PC-3 (cell line): Measurements from ENCODE around the gene SLC26A8. TPM values are rescaled to one million over a fixed set of nuclear protein-coding genes. Genes with fewer than 3 reads are reported as not detected.
"Not testable (repeated sequence)": the region's sequence is repeated elsewhere in the genome, so short reads cannot be mapped to it uniquely, and the experiment has no call there.

Experiments used
- ATAC-seq: fragments of 200-7000 bp; cut with Tn5 transposase; 2 replicates; pipeline ENCODE4 v1.9.1; 2020; ENCODE audit warnings: mild to moderate bottlenecking, moderate library complexity
- BruUV-seq: library from RNA; stranded (reverse); fragments of 400-500 nt; replicated peaks from 2 replicates; lab custom pipeline; 2021; lab: Mats Ljungman, UMichigan
- CTCF ChIA-PET: fragments of 300-600 bp; sonication (Branson Sonifier 250); formaldehyde crosslinking; loops from one replicate; lab custom pipeline; 2022; ENCODE audit warnings: antibody characterized with exemption; lab: Charles Lee
- POLR2A ChIA-PET: fragments of 300-600 bp; sonication (Branson Sonifier 250); formaldehyde crosslinking; loops from one replicate; lab custom pipeline; 2022; ENCODE audit warnings: antibody characterized with exemption; ENCODE audit not compliant: unreplicated experiment; lab: Charles Lee
- DNase-seq: peaks from one replicate; pipeline ENCODE4 v3.0.0-alpha.2; 2015
- H2AFZ ChIP-seq: fragments of 300-600 bp; sonication (generic); 2 replicates; pipeline ENCODE4 v1.6.0; 2016; ENCODE audit warnings: antibody characterized with exemption, low read length
- H3F3A ChIP-seq: fragments of 300-600 bp; sonication (generic); one replicate; pipeline ENCODE4 v1.6.0; 2017; ENCODE audit warnings: antibody characterized with exemption, low read length, control low read depth, mild to moderate bottlenecking; ENCODE audit not compliant: unreplicated experiment
- H3K27ac ChIP-seq: fragments of 300-600 bp; sonication (generic); 2 replicates; pipeline ENCODE4 v1.5.1; 2016; ENCODE audit warnings: mild to moderate bottlenecking, low read length
- H3K27me3 ChIP-seq: fragments of 300-600 bp; sonication (generic); 2 replicates; pipeline ENCODE4 v1.6.1; 2016; ENCODE audit warnings: low read length, mixed read lengths
- H3K36me3 ChIP-seq: fragments of 300-600 bp; sonication (generic); 2 replicates; pipeline ENCODE4 v1.6.1; 2016; ENCODE audit warnings: low read depth, mixed run types, low read length, mixed read lengths
- H3K4me1 ChIP-seq: fragments of 300-600 bp; sonication (generic); 2 replicates; pipeline ENCODE4 v1.5.1; 2016; ENCODE audit warnings: low read length; ENCODE audit not compliant: insufficient read depth
- H3K4me2 ChIP-seq: fragments of 300-600 bp; sonication (generic); 2 replicates; pipeline ENCODE4 v1.6.0; 2016; ENCODE audit warnings: low read length
- H3K4me3 ChIP-seq: fragments of 300-600 bp; sonication (generic); 2 replicates; pipeline ENCODE4 v1.5.1; 2016; ENCODE audit warnings: mild to moderate bottlenecking, low read length, mixed read lengths
- H3K79me2 ChIP-seq: fragments of 300-600 bp; sonication (generic); 2 replicates; pipeline ENCODE4 v1.6.1; 2017; ENCODE audit warnings: low read length, mixed read lengths
- H3K9ac ChIP-seq: fragments of 300-600 bp; sonication (generic); 2 replicates; pipeline ENCODE4 v1.6.0; 2016; ENCODE audit warnings: mild to moderate bottlenecking, low read length
- H3K9me2 ChIP-seq: fragments of 300-600 bp; sonication (generic); replicated peaks from 2 replicates; pipeline ENCODE4 v1.6.1; 2016; ENCODE audit warnings: mixed run types, low read length, mixed read lengths
- H3K9me3 ChIP-seq: fragments of 300-600 bp; sonication (generic); 2 replicates; pipeline ENCODE4 v1.6.1; 2016; ENCODE audit warnings: low read length, mixed read lengths
- H4K20me1 ChIP-seq: fragments of 300-600 bp; sonication (generic); 2 replicates; pipeline ENCODE4 v1.6.1; 2016; ENCODE audit warnings: low read length, mixed read lengths
- EZH2 ChIP-seq: fragments of 300-600 bp; sonication (generic); IDR thresholded peaks from one replicate; pipeline ENCODE4 v1.6.1; 2017; ENCODE audit warnings: antibody characterized with exemption, mild to moderate bottlenecking, low read length; ENCODE audit not compliant: unreplicated experiment
- EZH2phosphoT487 ChIP-seq: fragments of 300-600 bp; sonication (generic); IDR thresholded peaks from 2 replicates; pipeline ENCODE4 v1.6.1; 2018; ENCODE audit warnings: mild to moderate bottlenecking, antibody characterized with exemption, low read length, borderline replicate concordance
- intact Hi-C: fragments of 100-400 bp; cut with micrococcal nuclease; formaldehyde crosslinking; loops from 2 replicates; pipeline ENCODE4 v1.9.0; 2023
- total RNA-seq: library from RNA; depleted of rRNA; stranded (reverse); fragments of >200 nt; gene quantifications from 2 replicates; pipeline ENCODE4 v1.2.3, GENCODE V29; 2014
- TF ChIP-seq, protein P1 (sequence below): fragments of 300-600 bp; sonication (generic); conservative IDR thresholded peaks from 2 replicates; pipeline ENCODE4 v1.5.1; 2017; ENCODE audit warnings: antibody characterized with exemption, low read depth, mild to moderate bottlenecking, low read length

SLC26A8 gene
- total RNA-seq, 1 experiment from 2014 or later = not detected

DNA sequence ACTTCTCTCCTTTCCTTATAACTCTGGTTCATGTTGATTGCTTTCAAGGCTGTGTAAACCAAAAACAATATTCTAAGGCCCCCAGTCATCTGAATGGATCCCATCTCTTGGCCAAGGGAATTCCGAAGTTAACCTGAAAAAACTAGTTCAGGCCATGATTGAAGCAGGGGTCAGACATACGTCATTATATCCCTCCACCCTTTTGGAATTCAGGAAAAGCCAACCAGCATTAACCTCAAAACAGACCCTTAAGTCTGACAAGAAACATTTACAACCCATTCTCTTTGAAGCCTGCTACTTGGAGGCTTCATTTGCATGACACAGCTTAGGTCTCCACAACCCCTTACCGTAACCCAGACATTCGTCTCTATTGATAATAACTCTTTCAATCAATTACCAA, 39.7 kb downstream of the SLC26A8 start:
- H3F3A ChIP-seq = no peaks in the 10 kb centered on the region
- no peaks in the 10 kb centered on the region for H3K9me3 ChIP-seq
- no peaks in the 10 kb centered on the region for H3K9me2 ChIP-seq
- H4K20me1 ChIP-seq = no peaks in the 10 kb centered on the region
- H3K4me2 ChIP-seq = no peak overlapping the region
- H3K36me3 ChIP-seq = no peaks in the 10 kb centered on the region
- no peak for ATAC-seq
- no peak for DNase-seq
- no peak overlapping the region for H3K9ac ChIP-seq
- H2AFZ ChIP-seq = no peak overlapping the region
- no TSS peak for BruUV-seq
- no peak for TF ChIP-seq EZH2
- TF ChIP-seq, protein P1, sequence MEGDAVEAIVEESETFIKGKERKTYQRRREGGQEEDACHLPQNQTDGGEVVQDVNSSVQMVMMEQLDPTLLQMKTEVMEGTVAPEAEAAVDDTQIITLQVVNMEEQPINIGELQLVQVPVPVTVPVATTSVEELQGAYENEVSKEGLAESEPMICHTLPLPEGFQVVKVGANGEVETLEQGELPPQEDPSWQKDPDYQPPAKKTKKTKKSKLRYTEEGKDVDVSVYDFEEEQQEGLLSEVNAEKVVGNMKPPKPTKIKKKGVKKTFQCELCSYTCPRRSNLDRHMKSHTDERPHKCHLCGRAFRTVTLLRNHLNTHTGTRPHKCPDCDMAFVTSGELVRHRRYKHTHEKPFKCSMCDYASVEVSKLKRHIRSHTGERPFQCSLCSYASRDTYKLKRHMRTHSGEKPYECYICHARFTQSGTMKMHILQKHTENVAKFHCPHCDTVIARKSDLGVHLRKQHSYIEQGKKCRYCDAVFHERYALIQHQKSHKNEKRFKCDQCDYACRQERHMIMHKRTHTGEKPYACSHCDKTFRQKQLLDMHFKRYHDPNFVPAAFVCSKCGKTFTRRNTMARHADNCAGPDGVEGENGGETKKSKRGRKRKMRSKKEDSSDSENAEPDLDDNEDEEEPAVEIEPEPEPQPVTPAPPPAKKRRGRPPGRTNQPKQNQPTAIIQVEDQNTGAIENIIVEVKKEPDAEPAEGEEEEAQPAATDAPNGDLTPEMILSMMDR = no peak
- no peak overlapping the region for H3K27ac ChIP-seq
- no peaks in the 10 kb centered on the region for H3K79me2 ChIP-seq
- ChIA-PET POLR2A (no interaction called here), CTCF (no interaction called here)
- intact Hi-C loops = no loop called here
- H3K4me3 ChIP-seq = no peak overlapping the region
- H3K4me1 ChIP-seq = no peaks in the 10 kb centered on the region
- H3K27me3 ChIP-seq = no peaks in the 10 kb centered on the region

DNA sequence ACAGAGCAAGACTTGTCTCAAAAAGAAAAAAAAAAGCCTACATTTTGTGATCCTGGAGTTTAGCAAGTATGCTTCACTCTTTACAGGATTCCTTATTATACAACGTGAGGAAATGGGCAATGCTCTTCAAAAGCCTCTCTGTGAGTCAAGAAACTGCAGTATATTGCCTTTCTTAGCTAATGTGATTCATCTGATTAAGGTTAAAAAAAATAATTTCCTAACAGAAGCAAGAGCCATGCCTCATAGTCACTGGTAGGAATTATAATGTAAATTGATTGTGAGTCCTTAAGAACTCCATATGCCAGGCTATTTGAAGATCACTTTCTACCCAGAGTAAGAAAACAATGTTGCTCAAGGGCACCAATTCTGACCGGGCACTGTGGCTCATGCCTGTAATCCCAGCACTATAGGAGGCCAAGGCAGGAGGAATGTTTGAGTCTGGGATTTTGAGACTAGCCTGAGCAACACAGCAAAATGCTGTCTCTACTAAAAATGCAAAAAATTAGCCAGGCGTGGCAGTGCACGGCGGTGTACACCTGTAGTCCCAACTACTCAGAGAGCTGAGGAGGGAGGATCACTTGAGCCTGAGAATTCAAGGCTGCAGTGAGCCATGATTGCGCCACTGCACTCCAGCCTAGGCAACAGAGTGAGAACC, 43.3 kb downstream of the SLC26A8 start:
- Histone ChIP-seq H3F3A (no peaks in the 10 kb centered on the region), H3K4me1 (no peaks in the 10 kb centered on the region), H3K36me3 (no peaks in the 10 kb centered on the region), H3K79me2 (no peaks in the 10 kb centered on the region), H3K4me3 (no peak overlapping the region), H3K27me3 (no peaks in the 10 kb centered on the region), H3K27ac (no peak overlapping the region), H4K20me1 (no peaks in the 10 kb centered on the region), H3K9me2 (no peaks in the 10 kb centered on the region), H3K9ac (no peak overlapping the region), H3K4me2 (no peak overlapping the region), H3K9me3 (no peaks in the 10 kb centered on the region), H2AFZ (no peak overlapping the region)
- no TSS peak for BruUV-seq
- TF ChIP-seq EZH2 (no peak), EZH2phosphoT487 (no peak)
- TF ChIP-seq, protein P1 = no peak
- ChIA-PET POLR2A (no interaction called here), CTCF (no interaction called here)
- intact Hi-C loops = no loop called here
- DNase-seq (no peak), ATAC-seq (no peak)

DNA sequence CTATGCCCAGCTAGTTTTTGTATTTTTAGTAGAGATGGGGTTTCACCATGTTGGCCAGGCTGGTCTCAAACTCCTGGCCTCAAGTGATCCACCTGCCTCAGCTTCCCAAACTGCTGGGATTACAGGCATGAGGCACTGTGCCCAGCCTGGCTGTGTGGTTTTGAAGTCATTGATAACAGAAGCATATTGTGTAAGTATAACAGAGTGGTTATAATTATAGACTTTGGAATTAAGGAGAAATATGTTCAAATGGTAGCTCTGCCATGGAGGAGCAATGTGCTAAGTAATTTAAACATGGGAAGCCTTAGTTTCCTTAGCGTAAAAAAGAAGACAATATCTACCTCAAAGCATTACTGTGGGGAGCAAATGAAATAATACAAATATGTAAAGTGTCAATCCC, 44.3 kb downstream of the SLC26A8 start:
- H3K4me3 ChIP-seq, H4K20me1 ChIP-seq, ATAC-seq, H3K27me3 ChIP-seq, DNase-seq, H3K9ac ChIP-seq, H3K79me2 ChIP-seq, H3K4me1 ChIP-seq, H3K27ac ChIP-seq, CTCF ChIA-PET, H3K9me2 ChIP-seq, H3K9me3 ChIP-seq, H3K4me2 ChIP-seq, POLR2A ChIA-PET, BruUV-seq, H3F3A ChIP-seq, intact Hi-C loops, H3K36me3 ChIP-seq: not testable (repeated sequence)
- 0 out of 2 replicates have a peak overlapping the region, but pooled peaks have one; percentile 26 for H2AFZ ChIP-seq
